ENCODE data around the gene RPL41.
"Not testable (repeated sequence)": the region's sequence is repeated elsewhere in the genome, so short reads cannot be mapped to it uniquely, and the experiment has no call there.

Gene RPL41

DNA sequence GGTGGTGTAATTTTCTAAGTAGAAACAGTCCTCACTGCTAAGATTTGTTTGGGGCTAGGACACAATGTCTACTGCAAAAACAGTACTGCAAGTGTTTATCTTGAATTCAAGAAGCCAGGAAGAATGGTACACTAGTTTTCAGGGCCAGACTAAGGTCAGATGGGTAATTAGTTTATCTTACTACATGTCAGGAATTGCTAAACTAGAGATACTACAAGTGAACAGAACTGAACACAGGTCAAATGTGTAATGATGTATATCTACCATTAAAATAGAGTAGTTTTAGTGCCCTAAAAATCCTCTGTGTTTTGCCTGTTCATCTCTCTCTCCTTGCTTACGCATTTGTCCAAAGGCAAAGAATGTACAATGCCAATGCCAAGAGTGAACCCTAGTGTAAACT lies 2.3 kb upstream of the RPL41 start:
- peaks cover 29 to 63% of the 10 kb centered on the region in 2 experiments for H3K36me3 ChIP-seq (ENCODE audit: control insufficient read depth in 2 of 2, insufficient read depth in 1 of 2, low read length in 2 of 2)
- POLR2A ChIA-PET, result interaction anchor here (1.6 kb wide), 1 partner anchor 10 kb away, joined by 13 read pairs; the partner anchor contains the start of gene PA2G4
- H3K9me3 ChIP-seq (ENCODE audit: control insufficient read depth, insufficient read depth, low read depth, low read length), result no peaks in the 10 kb centered on the region
- CTCF ChIA-PET, result interaction anchor here (1.0 kb wide), 1 partner anchor 76 kb away, joined by 5 read pairs; no protein-coding TSS in a partner anchor
- H3K4me1 ChIP-seq (ENCODE audit: control insufficient read depth, insufficient read depth, low read length), result peaks cover 3% of the 10 kb centered on the region
- H3K4me3 ChIP-seq (ENCODE audit: low read depth, low read length), result no peak overlapping the region
- TF ChIP-seq ZNF16 (tag by site-specific recombination; IDR thresholded peaks at IDR 0.05; ENCODE audit: low read depth) (no peak), ZFP41 (tag by site-specific recombination; IDR thresholded peaks at IDR 0.05; ENCODE audit: borderline replicate concordance) (no peak), ZNF626 (tag by site-specific recombination; IDR thresholded peaks at IDR 0.05) (no peak), IKZF3 (tag by site-specific recombination; IDR thresholded peaks at IDR 0.05) (no peak)
- 0 out of 2 replicates have a peak overlapping the region, but pooled peaks have one; percentile 3 for H3K27ac ChIP-seq (ENCODE audit: extremely low read depth, low read depth, low read length)

DNA sequence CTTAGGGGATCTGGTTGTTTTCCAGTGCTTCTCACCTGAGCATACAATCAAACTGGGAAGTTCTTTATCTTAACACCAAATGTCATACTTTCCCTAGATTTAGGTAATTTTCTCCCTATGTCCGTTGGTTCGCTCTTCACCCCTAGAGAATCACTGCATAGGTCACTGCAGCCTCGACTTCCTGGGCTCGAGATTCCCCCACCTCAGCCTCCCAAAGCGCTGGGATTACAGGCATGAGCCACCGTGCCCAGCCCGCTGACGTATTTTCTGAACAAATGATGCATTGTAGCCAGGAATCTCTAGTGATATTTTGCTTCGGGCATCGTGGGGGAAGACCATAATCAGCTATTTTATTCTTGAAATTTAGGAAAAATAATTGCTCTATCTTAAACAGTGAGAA lies 1.1 kb upstream of the RPL41 start:
- Histone ChIP-seq H3K4me3 (ENCODE audit: low read depth, low read length) (peak overlapping the region; percentile 69; the same call in 1 of the 2 replicates), H3K27ac (ENCODE audit: extremely low read depth, low read depth, low read length) (peak overlapping the region; percentile 99; the same call in 1 of the 2 replicates), H3K9me3 (ENCODE audit: control insufficient read depth, insufficient read depth, low read depth, low read length) (no peaks in the 10 kb centered on the region), H3K4me1 (ENCODE audit: control insufficient read depth, insufficient read depth, low read length) (peaks cover 5% of the 10 kb centered on the region), H3K36me3 (ENCODE audit: control insufficient read depth in 2 of 2, insufficient read depth in 1 of 2, low read length in 2 of 2) (peaks cover 18 to 58% of the 10 kb centered on the region in 2 experiments)
- TF ChIP-seq, protein P1, sequence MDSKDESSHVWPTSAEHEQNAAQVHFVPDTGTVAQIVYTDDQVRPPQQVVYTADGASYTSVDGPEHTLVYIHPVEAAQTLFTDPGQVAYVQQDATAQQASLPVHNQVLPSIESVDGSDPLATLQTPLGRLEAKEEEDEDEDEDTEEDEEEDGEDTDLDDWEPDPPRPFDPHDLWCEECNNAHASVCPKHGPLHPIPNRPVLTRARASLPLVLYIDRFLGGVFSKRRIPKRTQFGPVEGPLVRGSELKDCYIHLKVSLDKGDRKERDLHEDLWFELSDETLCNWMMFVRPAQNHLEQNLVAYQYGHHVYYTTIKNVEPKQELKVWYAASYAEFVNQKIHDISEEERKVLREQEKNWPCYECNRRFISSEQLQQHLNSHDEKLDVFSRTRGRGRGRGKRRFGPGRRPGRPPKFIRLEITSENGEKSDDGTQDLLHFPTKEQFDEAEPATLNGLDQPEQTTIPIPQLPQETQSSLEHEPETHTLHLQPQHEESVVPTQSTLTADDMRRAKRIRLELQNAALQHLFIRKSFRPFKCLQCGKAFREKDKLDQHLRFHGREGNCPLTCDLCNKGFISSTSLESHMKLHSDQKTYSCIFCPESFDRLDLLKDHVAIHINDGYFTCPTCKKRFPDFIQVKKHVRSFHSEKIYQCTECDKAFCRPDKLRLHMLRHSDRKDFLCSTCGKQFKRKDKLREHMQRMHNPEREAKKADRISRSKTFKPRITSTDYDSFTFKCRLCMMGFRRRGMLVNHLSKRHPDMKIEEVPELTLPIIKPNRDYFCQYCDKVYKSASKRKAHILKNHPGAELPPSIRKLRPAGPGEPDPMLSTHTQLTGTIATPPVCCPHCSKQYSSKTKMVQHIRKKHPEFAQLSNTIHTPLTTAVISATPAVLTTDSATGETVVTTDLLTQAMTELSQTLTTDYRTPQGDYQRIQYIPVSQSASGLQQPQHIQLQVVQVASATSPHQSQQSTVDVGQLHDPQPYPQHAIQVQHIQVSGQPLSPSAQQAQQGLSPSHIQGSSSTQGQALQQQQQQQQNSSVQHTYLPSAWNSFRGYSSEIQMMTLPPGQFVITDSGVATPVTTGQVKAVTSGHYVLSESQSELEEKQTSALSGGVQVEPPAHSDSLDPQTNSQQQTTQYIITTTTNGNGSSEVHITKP (tag by site-specific recombination; IDR thresholded peaks at IDR 0.05), result peak; percentile 76
- TF ChIP-seq PRDM1 (tag by site-specific recombination; IDR thresholded peaks at IDR 0.05), result peak; percentile 78
- TF ChIP-seq, protein P2, sequence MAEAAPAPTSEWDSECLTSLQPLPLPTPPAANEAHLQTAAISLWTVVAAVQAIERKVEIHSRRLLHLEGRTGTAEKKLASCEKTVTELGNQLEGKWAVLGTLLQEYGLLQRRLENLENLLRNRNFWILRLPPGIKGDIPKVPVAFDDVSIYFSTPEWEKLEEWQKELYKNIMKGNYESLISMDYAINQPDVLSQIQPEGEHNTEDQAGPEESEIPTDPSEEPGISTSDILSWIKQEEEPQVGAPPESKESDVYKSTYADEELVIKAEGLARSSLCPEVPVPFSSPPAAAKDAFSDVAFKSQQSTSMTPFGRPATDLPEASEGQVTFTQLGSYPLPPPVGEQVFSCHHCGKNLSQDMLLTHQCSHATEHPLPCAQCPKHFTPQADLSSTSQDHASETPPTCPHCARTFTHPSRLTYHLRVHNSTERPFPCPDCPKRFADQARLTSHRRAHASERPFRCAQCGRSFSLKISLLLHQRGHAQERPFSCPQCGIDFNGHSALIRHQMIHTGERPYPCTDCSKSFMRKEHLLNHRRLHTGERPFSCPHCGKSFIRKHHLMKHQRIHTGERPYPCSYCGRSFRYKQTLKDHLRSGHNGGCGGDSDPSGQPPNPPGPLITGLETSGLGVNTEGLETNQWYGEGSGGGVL (tag by site-specific recombination; IDR thresholded peaks at IDR 0.05), result peak; percentile 30
- TF ChIP-seq IKZF3 (tag by site-specific recombination; IDR thresholded peaks at IDR 0.05), result peak; percentile 61; the same call in 1 of the 2 replicates
- peak; percentile 99 for TF ChIP-seq ZNF24 (tag by site-specific recombination; IDR thresholded peaks at IDR 0.05)
- TF ChIP-seq ZNF837 (tag by site-specific recombination; IDR thresholded peaks at IDR 0.05), result no peak
- TF ChIP-seq GLIS1 (tag by site-specific recombination; IDR thresholded peaks at IDR 0.05), result peak; percentile 69
- peak; percentile 98 for TF ChIP-seq ZBTB48 (tag by site-specific recombination; IDR thresholded peaks at IDR 0.05)
- TF ChIP-seq ZBTB20 (tag by site-specific recombination; IDR thresholded peaks at IDR 0.05), result no peak; the same call in 1 of the 2 replicates
- TF ChIP-seq ZBTB1 (tag by site-specific recombination; IDR thresholded peaks at IDR 0.05), result no peak
- peak; percentile 81; the same call in 1 of the 2 replicates for TF ChIP-seq MZF1 (tag by site-specific recombination; IDR thresholded peaks at IDR 0.05; ENCODE audit: borderline replicate concordance)
- ChIA-PET POLR2A (interaction anchor here (0.7 to 6.1 kb wide), 8 partner anchors 8 to 119 kb away, joined by 3 to 165 read pairs (median 4); partner anchors contain the start of genes ERBB3, ESYT1, PA2G4 and RNF41), CTCF (interaction anchor here (1.1 to 1.5 kb wide), 4 partner anchors 11 to 75 kb away, joined by 3 read pairs; no protein-coding TSS in a partner anchor)

DNA sequence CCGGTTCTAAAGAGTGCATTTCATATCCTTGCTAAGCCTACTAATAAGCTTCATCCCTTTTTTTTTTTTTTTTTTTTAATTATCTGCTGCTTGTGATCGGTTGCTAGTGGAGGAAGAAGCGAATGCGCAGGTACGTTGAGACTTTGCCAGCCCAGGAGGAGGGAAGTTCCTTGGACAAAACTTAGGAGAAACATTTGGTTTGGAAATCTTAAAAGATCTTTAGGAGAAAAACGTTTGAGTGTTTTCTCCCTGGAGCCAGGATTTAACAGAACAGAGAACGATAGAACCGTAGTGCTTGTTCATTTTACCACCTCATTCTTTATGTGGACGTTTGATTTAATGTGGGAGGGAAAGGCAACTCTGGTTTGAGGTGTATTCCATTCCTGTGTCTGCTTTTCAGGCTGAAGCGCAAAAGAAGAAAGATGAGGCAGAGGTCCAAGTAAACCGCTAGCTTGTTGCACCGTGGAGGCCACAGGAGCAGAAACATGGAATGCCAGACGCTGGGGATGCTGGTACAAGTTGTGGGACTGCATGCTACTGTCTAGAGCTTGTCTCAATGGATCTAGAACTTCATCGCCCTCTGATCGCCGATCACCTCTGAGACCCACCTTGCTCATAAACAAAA lies 761 bp downstream of the RPL41 start:
- not testable (repeated sequence) for H3K9me3 ChIP-seq (ENCODE audit: control insufficient read depth, insufficient read depth, low read depth, low read length); H3K4me1 ChIP-seq (ENCODE audit: control insufficient read depth, insufficient read depth, low read length)
- Histone ChIP-seq H3K36me3 (ENCODE audit: control insufficient read depth in 2 of 2, insufficient read depth in 1 of 2, low read length in 2 of 2) (peaks cover 3 to 58% of the 10 kb centered on the region in 2 experiments; a peak in 2 of 3 replicates), H3K4me3 (ENCODE audit: low read depth, low read length) (peak overlapping the region; percentile 69), H3K27ac (ENCODE audit: extremely low read depth, low read depth, low read length) (peak overlapping the region; percentile 99)
- CTCF ChIA-PET, result interaction anchor here (0.6 to 5.0 kb wide), 12 partner anchors 8 to 597 kb away, joined by 3 to 86 read pairs (median 4); partner anchors contain the start of genes ERBB3, ESYT1, PA2G4 and SMARCC2
- POLR2A ChIA-PET, result interaction anchor here (0.6 to 6.1 kb wide), 22 partner anchors 9 to 378 kb away, joined by 3 to 165 read pairs (median 8); partner anchors contain the start of genes ANKRD52, CNPY2, ESYT1 and MYL6
- TF ChIP-seq SCRT2 (tag by site-specific recombination; IDR thresholded peaks at IDR 0.05), result peak; percentile 67; the same call in 1 of the 2 replicates

Data from HEK293 (cell line).